Ammon's horn (tissue), 1 donor: ENCODE data around the gene LPCAT1.
A peak's percentile ranks its signal among the peaks of the same experiment; 100 is the strongest.
"Not testable (repeated sequence)": the region's sequence is repeated elsewhere in the genome, so short reads cannot be mapped to it uniquely, and the experiment has no call there.

ENCODE experiments used
- DNase-seq: peaks from one replicate; pipeline ENCODE4 v3.0.0-alpha.2; 2016; ENCODE audit warnings: low spot score

Gene LPCAT1

DNA sequence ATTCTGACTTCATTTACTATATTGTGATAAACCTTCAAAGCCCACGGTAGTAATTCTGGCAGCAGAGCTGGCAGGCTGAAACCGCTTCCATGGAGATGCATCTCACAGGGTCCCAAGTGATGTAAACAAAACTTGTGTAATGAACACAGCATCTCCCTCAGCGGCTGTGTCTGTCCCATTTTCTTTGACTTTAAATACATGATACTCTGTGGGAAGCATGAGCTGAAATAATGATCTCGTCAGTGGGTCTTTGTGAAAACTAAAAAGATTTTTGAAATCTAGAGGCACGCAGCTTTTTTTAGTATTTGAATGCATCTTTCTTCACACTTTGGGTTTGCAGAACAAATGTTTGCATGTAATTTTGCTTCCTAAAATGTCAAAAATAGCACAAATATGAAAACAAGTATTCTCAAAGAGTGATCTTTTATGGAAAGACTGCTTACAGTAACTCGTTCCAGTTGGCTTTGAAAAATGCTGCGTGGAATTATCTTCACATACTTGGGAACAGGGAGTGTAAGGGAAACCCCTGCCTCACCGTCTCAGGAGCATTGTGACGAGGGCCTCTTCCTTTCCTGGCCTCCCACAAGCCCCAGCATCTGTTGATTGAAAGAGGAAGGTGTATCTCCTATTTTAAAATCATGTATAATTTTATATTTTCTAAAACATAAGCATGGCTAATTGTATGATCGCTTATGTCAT, 18.1 kb upstream of the LPCAT1 start:
- no peak for DNase-seq

DNA sequence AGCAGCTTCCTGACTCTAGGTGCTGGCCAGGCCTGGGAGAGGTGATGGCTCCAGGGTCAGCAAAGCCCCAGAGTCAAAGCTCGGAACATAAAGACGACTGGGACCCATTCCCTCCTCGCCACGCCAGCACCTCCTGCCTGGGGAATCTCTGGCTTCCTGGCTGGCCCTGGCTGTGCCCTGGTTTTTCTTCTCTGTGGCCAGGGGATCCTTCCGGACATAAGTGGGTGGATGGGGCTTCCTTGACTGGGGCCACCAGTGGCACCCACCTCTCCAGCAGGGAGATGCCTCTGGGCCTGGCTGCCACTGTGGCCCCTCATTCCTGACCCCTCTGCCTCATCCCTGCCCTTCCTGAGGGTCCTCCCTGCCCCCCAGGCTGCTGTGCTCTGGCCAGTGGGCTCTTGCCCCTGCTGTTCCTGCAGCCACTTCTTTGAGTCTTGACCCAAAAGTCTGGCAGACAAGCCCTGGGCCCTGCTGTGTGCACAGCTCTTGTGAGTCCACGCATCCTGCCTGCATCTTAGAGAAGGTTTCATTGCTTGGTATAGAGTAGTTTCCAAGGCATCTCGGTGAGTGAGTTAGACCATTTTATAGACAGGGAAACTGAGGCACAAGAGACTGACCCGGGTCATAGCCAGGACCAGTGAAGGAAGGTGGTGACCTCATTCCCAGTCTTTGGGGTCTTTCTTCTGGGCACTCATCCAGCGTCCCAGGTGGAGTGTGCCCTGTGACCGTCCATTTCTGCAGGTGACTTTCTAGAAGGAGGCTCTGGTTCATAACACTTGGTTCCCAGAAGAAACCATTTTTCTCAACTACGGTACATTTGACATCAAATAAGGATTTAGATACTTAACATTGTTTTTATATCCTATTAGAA, 17.3 kb upstream of the LPCAT1 start:
- DNase-seq = no peak

DNA sequence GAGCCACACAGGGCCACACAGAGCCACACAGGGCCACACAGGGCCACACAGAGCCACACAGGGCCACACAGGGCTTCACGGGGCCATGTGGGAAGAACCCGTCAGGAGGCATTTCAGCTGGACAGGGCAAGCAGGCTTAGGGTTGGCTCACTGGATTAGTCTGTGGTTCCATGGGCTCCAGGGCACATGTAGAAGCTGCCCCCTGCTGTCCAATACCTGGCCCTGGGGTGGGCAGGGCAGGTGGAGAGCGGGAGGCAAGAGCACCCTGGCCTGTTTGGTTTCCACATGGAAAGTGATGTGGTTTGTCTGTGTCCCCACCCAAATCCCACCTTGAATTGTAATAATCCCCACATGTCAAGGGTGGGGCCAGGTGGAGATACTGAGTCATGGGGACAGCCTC, 16.4 kb upstream of the LPCAT1 start:
- DNase-seq = no peak

DNA sequence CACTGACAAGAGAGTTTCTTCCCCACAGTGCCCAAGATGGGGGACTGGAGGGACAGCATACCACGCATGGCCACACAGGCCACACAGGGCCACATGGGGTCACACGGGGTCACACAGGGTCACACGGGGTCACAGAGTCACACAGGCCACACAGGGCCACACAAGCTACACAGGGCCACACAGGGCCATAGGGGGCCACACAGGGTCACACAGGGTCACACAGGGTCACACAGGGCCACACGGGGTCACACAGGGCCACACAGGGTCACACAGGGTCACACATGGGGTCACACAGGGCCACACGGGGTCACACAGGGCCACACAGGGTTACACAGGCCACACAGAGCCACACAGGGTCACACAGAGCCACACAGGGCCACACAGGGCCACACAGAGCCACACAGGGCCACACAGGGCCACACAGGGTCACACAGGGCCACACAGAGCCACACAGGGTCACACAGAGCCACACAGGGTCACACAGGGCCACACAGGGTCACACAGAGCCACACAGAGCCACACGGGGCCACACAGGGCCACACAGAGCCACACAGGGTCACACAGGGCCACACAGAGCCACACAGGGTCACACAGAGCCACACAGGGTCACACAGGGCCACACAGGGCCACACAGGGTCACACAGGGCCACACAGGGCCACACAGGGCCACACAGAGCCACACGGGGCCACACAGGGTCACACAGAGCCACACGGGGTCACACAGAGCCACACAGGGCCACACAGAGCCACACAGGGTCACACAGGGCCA, 15.8 kb upstream of the LPCAT1 start:
- DNase-seq = not testable (repeated sequence)

DNA sequence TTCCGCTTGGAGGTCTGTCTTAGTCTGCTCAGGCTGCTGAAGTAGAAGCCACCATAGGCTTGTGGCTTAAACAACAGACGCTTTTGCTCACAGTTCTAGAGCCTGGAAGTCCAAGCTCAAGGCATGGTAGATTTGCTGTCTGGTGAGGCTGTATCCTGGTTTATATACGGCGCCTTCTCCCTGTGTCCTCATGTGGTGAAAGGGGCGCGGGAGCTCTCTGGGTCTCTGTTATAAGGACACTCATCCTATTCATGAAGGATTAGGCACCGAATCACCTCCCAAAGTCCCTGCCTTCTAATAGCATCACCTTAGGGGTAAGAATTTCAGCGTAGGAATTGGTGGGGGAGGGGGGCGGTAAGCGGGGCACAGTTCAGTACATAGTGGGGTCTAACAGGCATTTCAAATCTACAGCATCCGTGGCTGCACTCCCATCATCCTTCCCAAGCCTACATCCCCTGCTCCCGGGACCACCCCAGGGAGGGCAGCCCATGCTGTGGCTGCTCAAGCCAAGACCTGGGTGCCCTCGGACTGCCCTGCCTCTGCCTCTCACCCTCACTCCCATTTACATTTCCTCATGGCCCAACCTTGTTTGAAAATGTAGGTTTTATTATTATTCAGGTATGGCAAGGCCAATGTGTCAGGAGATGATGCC, 15.1 kb upstream of the LPCAT1 start:
- DNase-seq = no peak

DNA sequence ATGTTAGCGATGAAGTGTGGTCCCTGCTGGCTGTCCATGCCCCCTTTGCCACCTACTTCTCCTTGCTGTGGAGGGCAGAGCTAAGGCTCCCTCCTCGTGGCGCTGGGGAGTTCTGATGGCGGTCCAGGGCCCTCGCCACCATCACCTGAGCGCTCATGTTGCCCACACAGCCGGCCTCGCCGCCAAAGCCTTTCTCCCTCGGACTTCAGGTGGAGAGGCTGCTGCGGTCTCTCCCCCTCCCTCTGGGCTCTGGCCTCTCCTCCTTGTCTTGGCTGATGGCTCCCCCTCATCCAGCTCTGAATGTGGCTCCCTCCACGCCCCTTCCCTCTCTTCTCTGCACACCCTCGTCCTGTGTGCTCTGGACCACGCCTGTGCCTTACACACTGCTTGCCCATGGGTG, 14.5 kb upstream of the LPCAT1 start:
- no peak for DNase-seq

DNA sequence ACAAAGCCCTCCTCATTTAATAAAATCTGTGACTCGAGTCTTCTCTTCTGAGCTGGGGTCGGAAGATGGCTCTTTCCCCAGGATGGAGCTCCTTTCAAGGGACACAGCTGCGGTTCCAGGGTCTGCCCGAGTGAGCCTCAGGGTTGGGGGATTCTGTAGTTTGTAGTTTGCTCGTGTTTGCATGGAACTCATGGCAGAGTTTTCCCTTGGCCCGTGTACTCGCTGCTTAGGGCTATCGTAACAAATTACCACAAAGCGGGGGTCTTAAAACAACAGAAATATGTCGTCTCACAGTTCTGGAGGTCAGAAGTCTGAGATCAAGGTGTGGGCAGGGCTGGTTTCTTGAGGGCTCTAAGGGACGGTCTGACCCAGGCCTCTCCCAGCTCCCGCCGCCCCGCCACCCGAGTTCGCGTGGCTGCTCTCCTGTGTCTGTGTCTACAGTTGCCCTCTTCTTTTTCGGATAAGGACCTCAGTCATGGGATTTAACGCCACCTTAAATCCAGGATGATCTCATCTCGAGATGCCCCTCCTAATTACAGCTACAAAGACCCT, 13.9 kb upstream of the LPCAT1 start:
- DNase-seq = no peak

DNA sequence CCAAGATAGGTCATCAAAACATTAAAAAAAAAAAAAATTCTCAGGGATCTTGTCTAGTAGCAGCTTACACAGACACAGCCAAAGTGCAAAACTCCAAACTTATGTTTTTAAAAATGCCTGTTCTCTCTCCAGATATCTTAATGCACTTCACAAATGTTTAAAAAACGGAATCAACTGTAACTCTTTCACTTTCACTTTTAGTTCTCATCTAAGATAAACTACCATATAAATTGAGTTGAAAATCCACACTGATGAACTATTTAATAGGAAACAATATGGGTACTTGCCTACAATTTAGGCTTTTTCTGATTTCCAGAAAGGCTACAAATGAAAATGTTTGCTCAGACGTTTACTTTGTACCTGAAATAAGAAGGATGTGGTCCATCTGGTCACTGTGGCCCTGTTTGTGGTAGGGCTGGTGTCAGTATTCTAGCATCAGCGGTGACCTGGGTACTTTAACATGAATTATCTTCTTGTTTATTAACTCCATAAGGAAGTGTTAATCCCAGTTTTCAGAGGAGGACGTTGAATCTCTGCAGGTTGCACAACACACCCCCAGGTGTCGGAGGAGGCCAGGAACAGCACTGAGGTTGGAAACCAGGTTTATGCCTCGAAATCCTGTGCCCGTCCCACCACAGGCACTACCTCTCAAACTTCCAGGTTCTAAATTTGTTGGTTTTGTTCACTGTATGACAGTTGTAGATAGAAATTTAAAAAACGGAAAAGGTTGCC, 13.3 kb upstream of the LPCAT1 start:
- DNase-seq = no peak

DNA sequence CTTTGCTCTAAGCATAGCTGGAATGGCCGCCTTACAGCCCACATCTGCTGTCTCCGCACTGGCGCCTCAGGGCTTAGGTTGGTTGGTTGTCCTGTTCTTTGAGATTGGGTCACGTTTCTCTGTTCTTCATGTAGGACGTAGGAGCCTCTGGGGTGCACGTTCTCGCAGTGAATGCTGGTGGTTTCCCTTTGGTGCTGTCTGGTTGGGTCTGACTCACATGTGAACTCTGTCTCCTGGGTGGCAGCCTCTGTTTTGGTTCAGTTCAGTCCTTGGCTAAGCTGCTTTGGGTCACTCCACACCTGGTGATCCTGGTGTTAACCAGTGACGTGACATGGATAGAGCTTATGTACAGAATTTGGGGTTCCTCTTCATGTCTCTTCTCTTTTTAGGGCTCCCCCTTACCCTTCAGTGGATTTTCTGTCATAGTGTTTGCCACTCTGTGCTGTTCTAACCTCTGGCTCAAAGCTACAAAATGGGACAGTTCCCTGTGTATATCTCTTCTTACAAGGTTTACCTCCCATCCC, 12.6 kb upstream of the LPCAT1 start:
- DNase-seq = no peak

DNA sequence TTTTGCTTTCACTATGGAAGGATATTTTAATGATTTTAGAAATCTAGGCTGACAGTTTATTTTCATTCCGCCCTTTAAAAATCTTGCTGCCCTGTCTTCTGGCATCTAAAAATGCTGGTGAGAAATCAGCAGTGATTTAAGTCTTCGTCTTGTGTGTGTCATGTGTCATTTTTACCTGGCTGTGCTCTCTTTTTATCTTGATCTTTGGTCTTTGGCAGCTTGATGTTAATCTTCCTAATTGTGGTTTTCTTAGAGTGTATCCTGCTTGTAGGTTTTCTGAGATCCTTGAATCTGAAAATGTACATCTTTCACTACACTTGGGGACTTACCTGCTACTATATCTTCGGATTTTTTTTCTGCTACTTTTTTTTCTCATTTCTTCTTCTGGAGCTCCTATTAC, 11.9 kb upstream of the LPCAT1 start:
- DNase-seq = no peak

DNA sequence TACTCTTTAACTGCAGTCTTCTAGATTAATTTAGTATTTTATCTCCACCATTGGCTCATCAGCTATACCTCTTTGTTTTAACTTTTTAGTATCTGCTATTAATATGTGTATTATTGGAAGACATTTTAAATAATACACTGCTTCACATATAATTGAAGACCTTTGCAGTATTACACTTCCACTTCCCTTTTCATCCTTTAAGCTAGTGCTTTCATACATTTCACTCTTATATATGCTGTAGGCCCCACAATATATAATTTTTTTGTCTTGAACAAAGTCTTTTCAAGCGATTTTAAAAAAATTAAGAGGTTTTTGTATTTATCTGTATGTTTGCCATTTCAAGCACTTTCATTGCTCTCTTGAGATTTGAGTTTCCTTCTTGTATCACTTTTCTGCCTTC, 8.6 kb upstream of the LPCAT1 start:
- DNase-seq = no peak

DNA sequence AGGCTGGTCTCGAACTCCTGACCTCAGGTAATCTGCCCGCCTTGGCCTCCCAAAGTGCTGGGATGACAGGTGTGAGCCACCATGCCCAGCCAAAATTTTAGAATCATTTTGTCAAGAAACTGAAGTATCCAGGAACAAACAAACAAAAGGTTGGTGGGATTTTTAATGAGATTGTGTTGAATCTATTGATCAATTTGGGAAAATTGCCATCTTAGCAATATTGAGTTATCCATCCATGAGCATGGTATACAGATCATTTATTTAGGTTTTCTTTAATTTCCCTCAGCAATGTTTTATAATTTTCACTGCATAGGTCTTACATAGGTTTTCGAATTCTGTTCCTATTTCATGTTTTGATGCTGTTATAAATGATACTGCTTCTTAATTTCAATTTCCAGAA, 5.7 kb upstream of the LPCAT1 start:
- DNase-seq = no peak

DNA sequence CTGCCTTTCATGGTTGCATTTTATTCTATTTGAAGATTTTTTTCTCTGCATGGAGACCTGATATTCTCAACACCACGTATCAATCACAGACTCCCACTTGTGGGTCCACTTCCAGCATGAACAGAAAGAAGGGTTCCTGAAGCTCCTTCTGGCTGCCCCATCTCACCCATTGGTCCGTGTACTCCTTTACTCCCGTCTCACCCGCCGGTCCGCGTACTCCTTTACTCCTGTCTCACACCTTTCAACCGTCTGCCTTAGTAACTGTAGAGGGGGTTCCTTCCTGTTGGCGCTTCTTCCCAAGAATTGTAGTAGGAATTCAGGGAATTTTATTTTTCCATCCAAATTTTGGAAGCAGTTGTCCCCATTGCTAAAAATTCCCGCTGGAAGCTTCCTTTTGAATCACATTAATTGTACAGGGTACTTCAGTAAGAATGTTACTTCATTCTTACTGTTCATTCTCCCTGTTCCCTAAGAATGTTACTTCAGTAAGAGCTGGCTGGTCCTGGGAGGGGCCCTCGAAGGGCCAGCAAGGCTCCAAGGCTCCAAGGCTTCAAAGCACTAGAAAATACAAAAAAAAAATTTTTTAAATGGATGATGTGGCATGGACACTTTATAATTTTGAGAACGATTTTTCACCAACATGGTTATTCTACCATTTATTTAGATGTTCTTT, 3.9 kb upstream of the LPCAT1 start:
- peak; percentile 0 for DNase-seq

DNA sequence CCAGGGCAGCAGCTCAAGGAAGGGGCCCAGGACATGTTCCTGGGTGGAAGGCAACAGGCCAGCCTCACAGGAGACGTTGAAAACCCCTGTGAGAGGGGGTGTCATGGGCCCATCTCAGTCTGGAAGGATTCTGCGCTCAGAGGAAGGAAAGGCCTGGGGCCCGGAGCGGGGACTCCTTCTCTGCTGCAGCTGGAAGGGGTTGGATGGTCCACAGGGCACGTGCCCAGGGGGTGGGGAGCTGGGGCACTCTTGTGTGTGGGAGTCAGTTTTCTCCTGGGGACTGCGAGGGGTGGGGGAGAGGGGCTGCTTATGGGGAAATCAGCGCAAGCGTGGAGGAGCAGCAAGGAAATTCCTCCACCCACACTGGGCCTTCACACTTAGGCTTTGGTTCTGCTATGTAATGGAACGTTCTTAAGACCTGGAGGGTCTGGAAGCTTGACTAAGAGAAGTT, 2.9 kb upstream of the LPCAT1 start:
- peak; percentile 0 for DNase-seq

DNA sequence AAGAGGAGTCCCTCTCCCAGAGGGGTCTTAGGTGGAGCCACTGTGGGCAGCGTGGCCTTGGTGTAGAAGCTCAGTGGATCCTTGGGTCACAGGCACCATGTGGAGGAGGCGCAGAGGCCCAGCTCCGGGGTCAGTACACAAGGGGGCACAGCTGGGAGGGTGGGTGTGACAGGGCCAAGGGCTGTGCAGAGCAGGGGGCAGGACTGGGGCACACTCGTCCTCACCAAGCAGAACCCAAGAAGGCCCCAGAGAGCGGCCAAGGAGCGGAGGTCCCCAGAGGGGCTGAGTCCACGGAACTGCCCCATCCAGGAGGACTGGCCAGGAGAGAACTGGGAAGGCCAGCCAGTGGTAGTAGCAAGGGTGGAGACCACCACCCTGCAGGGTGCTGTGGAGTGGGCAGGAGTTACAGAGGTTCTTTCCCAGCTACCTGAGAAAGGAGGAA, 2.5 kb upstream of the LPCAT1 start:
- no peak for DNase-seq

DNA sequence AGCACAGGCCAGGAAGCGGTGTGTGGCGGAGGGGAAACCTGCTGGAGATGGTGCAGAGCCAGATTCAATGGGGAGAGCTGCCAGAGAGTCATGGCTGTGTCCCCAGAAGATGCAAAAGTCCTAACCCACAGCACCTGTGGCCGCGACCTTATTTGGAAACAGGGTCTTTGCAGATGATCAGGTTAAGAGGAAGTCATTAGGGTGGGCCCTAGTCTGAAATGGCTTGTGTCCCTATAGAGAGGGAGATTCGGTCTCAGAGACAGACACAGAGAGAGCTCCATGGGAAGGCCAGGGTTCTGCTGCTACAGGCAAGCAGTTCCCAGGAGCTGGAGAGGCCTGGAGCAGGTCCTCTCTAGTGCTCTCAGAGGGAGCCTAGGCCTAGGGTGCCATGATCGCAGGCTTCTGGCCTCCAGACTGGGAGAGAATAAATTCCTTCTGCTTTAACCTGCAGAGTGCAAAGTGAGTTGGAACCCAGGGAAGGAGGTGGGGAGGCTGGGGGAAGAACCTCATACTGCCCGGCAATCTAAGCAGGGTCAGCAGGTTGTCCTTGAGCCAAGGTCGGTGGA, 1.9 kb upstream of the LPCAT1 start:
- DNase-seq = no peak

DNA sequence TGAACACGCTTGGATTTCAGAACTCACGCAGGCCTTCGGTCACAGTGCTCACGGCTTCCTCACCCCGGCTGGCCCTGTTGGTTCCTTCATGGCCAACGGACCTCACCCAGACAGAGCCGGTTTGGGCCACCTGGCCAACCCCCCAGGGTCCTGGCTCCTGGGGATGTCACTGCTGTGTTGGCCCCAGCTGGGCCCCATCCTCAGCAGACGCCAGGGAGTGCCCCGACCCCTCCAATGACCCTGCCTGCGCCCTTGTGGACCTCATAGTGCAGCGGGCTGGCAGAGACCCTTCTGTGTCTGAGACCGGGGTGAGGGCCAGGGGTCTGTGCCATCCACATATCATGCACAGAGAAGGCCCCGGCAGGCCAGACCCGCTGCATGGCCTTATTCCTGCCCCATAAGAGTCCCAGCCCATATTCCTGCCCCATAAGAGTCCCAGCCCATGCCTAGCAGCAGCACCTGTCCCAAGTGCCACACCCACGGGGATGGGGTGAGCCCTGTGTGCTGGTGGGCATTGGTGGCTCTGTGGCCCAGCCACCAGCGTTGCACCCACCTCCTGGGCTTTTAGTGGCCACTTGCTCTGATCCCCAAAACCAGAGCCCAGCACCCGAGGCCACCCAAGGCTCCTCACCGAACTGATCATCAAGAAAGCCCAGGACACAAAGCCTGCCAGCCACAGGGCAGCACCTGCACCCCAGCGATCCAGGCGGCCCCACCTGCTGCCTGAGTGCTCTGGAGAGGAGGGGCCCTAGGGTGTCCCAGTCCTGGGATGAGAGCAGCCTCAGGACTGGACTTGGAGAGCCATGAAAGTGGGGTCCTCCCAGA, 1.3 kb upstream of the LPCAT1 start:
- DNase-seq = no peak

DNA sequence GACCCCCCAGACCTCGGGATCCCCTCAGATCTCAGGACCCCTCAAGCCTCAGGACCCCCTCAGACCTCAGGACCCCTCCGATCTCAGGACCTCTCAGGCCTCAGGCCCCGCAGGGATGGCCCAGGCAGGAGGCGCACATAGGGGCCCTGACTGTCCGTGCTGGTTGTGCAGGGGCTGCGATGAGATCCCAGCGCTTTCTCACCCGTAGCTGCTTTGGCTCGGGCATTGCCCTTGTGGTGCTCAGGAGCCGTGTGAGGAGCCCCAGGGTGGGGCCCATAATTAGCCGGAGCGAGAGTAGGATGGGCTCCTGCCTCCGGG, 680 bp upstream of the LPCAT1 start:
- no peak for DNase-seq

DNA sequence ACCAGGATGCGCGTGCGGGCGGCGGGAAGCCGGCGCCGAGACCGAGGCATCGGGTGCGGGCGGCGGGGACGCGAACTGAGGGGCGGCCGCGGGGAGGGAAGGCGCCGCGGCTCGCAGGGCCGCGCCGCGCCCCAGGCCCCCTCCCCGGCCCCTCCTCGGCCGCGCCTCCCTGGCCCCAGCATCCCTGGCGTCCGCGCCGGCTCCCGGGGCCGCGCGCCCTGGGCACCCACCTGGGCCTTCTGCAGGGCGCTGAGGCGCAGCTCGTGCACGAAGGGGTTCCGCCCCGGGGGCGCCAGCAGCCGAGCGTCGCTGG, 324 bp downstream of the LPCAT1 start:
- DNase-seq = peak; percentile 14
